Esophagus muscularis mucosa (tissue), 4 donors: ENCODE measurements around the gene AKT3.

ENCODE experiments used
- CTCF ChIP-seq, 3 experiments: fragments of 200-600 bp in 2 of 3; fragments of 450-650 bp in 1 of 3; sonication (generic) in 2 of 3; IDR thresholded peaks; one replicate each; pipeline ENCODE4 v1.5.1; 2017 to 2019; ENCODE audit warnings: antibody characterized with exemption in 3 of 3, mild to moderate bottlenecking in 2 of 3, moderate library complexity in 1 of 3
- EP300 ChIP-seq: sonication (generic); formaldehyde crosslinking; IDR thresholded peaks from one replicate; pipeline ENCODE4 v1.6.1; 2017; ENCODE audit warnings: antibody characterized with exemption
- POLR2A ChIP-seq: fragments of 450-650 bp; IDR thresholded peaks from one replicate; pipeline ENCODE4 v1.6.1; 2017; ENCODE audit warnings: antibody characterized with exemption, moderate library complexity, mild to moderate bottlenecking, low read depth
- POLR2AphosphoS5 ChIP-seq, 2 donors: sonication (generic); formaldehyde crosslinking; IDR thresholded peaks; one replicate each; pipeline ENCODE4 v1.6.1; 2017; ENCODE audit warnings: antibody characterized with exemption in 2 of 2

GRCh38 chr1:243850452-243851256 lies 611 bp upstream of the AKT3 start:
- TF ChIP-seq CTCF (IDR thresholded peaks at IDR 0.05) (no peak), POLR2A (no peak), EP300 (no peak), POLR2AphosphoS5 (IDR thresholded peaks at IDR 0.05) (peak; percentile 40 to 55)
